HUES64 (cell line): ENCODE results near the gene GATAD2A.

Experiments used
- H3K27ac ChIP-seq: 2 replicates; pipeline ENCODE4 v1.7.0; 2013; ENCODE audit warnings: low read depth, low read length, inconsistent platforms
- H3K27me3 ChIP-seq: 2 replicates; pipeline ENCODE4 v1.6.1; 2013; ENCODE audit warnings: mild to moderate bottlenecking, low read length; ENCODE audit not compliant: insufficient read depth
- H3K36me3 ChIP-seq: 2 replicates; pipeline ENCODE4 v1.6.1; 2013; ENCODE audit warnings: mild to moderate bottlenecking, low read length; ENCODE audit not compliant: insufficient read depth
- H3K4me1 ChIP-seq: 2 replicates; pipeline ENCODE4 v1.6.1; 2013; ENCODE audit warnings: mild to moderate bottlenecking, low read length, moderate library complexity; ENCODE audit not compliant: insufficient read depth
- H3K4me3 ChIP-seq: 2 replicates; pipeline ENCODE4 v1.5.1; 2013; ENCODE audit warnings: mild to moderate bottlenecking, low read length, moderate library complexity
- H3K9ac ChIP-seq: 2 replicates; pipeline ENCODE4 v1.6.1; 2013; ENCODE audit warnings: mild to moderate bottlenecking, low read depth, low read length
- H3K9me3 ChIP-seq: 2 replicates; pipeline ENCODE4 v1.6.1; 2013; ENCODE audit warnings: low read depth, low read length; ENCODE audit not compliant: insufficient read depth
- WGBS: fragments of 150-250, 120-280 bp; methylation state at CpG from one replicate; pipeline ENCODE4 v1.1.7; 2013; ENCODE audit warnings: missing lambda C conversion rate; 5-methylcytosine and 5-hydroxymethylcytosine counted together

Gene GATAD2A

GRCh38 chr19:19487950-19488874 is 82.7 kb downstream of the GATAD2A start:
- H3K9ac ChIP-seq, result peak overlapping the region; percentile 47; the same call in 1 of the 2 replicates
- no peak overlapping the region for H3K4me3 ChIP-seq
- H3K36me3 ChIP-seq, result peaks cover 25% of the 10 kb centered on the region
- peak overlapping the region; percentile 84 for H3K27ac ChIP-seq
- peaks cover 37% of the 10 kb centered on the region for H3K4me1 ChIP-seq
- no peaks in the 10 kb centered on the region for H3K9me3 ChIP-seq
- 83% methylated on average over 20 of the region's 20 CpGs for WGBS
- H3K27me3 ChIP-seq, result no peaks in the 10 kb centered on the region

DNA sequence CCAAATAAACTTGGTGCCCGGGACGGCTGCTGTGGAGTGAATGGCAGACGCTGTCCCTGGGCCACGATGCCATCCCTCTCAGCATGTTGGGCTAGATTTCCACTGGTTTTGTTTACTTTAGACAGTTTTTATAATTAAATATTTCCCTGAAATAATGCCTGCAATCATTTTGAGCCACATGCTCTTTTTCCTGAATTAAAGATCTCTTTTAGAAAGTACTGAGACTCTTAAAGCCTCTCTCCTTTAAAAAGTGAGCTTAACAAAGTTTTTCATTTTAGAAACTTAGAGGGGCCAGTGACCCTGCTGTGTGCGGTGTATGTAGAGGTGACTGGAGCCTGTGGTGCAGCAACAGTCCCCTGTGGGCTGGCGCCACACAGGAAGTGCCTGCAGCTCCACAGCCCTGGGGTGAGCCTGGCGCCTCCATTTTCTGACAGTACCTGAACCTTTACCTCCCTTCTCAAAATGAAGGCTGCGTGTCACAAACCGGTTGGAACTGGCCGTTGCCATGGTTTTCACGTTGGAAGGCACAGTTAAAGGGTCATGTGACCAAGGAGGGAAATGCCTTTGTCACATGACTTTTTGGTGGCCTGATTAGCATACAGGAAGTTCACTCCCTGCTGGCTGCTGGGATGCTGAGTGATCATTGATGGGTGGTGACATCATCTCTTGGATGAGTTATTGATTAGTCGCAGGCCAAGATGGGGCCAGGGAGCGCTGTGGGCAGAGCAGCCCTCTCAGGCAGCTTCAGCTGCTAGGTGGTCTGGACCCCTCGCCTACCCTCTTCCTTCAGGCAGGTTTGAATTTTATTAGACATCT is 83.6 kb downstream of the GATAD2A start:
- WGBS, result 57% methylated on average over 14 of the region's 14 CpGs
- H3K9ac ChIP-seq, result peak overlapping the region; percentile 47
- H3K9me3 ChIP-seq, result no peaks in the 10 kb centered on the region
- H3K4me1 ChIP-seq, result peaks cover 37% of the 10 kb centered on the region
- peaks cover 28% of the 10 kb centered on the region for H3K36me3 ChIP-seq
- H3K27ac ChIP-seq, result peak overlapping the region; percentile 88
- no peak overlapping the region for H3K4me3 ChIP-seq
- no peaks in the 10 kb centered on the region for H3K27me3 ChIP-seq

DNA sequence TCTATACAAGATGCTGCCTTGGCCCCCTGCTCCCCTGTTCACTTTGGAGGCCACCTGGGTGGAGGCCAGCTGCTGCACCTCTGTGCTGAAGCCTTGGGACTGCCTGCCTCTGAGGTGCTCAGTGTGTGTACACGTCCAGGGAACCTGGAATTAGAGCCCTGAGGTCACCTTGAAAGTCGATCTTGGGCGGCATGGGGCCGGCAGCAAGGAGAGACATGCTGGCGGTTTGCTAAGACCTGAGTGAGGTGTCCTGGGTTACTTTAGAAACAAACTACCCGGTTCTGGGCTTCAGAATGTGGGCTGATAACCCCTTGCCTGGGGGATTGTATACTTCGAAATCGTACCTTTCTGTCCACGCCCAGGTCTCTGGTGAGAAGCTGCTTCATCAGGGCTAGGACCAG is 84.3 kb downstream of the GATAD2A start:
- Histone ChIP-seq H3K4me1 (peaks cover 37% of the 10 kb centered on the region), H3K36me3 (peaks cover 35% of the 10 kb centered on the region), H3K9ac (no peak overlapping the region), H3K27me3 (no peaks in the 10 kb centered on the region), H3K9me3 (no peaks in the 10 kb centered on the region), H3K4me3 (no peak overlapping the region), H3K27ac (peak overlapping the region; percentile 88)
- WGBS, result 87% methylated on average over 9 of the region's 9 CpGs

DNA sequence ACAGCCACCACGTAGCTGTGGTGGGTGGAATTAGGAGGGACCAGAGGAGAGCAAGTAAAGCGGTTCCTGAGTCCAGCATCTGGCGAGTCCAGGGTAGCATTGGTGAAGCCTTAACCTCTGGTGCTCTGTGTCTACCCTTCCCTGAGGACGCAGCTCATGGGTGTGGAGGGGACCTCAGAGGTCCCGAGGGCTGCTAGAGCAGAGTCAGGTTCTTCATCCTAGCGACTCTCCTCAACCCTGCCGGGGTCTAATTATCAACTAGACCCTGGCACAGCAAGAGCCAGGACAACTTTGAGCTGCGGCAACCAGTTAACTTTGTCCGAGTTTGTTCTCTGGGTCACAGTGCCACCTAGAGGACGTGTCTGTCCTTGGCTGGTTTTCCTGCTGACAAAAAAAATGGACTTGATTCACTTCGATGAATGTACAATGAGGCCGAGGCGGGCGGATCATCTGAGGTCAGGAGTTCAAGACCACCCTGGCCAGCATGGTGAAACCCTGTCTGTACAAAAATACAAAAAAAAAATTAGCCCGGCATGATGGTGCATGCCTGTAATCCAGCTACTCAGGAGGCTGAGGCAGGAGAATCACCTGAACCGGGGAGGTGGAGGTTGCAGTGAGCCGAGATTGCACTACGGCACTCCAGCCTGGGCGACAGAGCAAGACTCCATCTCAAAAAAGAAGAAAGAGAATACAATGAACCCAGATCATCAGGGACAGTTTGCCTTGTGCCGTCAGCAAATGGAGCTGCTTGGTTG is 84.9 kb downstream of the GATAD2A start:
- Histone ChIP-seq H3K9ac (no peak overlapping the region), H3K9me3 (no peaks in the 10 kb centered on the region), H3K4me1 (peaks cover 33% of the 10 kb centered on the region), H3K27ac (peak overlapping the region; percentile 88), H3K36me3 (peaks cover 38% of the 10 kb centered on the region), H3K27me3 (no peaks in the 10 kb centered on the region), H3K4me3 (no peak overlapping the region)
- WGBS, result 59% methylated on average over 20 of the region's 20 CpGs

DNA sequence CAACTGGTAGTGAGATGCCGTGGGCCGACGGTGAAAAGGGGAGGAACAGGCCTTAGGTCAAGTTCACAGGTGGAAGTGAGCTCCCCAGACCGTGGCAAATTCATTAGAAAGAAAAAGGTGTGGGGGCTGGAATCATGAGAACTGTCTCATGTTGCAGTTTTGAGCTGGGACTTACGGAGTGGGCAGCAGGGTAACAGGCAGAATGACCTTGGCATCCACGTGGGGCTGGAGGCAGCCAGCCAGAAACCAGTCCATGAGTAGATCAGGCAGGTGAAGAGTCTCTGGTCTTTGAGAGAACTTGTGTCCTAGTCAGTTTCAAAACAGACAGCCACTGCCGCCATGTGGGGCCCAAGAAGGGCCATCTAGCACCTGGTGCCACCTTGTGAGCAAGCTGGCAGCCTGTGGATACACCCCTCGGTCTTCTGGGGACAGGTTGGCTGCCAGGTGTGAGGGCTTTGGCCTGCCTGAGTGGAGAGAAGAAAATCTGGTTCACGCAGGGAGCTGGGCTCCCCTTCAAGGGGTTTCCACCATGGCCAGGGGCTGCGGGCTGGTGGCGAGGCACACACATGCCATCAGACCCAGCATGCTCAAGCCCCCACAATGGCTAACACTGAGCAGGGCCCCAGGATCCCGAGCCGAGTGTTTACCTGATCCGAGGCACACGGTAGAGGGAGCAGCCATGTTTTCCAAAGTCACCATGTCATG is 86.0 kb downstream of the GATAD2A start:
- H3K27me3 ChIP-seq, result no peaks in the 10 kb centered on the region
- H3K27ac ChIP-seq, result no peak overlapping the region
- no peak overlapping the region for H3K9ac ChIP-seq
- peaks cover 27% of the 10 kb centered on the region for H3K4me1 ChIP-seq
- 95% methylated on average over 15 of the region's 15 CpGs for WGBS
- H3K9me3 ChIP-seq, result no peaks in the 10 kb centered on the region
- H3K4me3 ChIP-seq, result no peak overlapping the region
- peaks cover 44% of the 10 kb centered on the region for H3K36me3 ChIP-seq

GRCh38 chr19:19492026-19492610 is 86.6 kb downstream of the GATAD2A start:
- no peak overlapping the region for H3K27ac ChIP-seq
- H3K4me3 ChIP-seq, result no peak overlapping the region
- no peaks in the 10 kb centered on the region for H3K9me3 ChIP-seq
- H3K27me3 ChIP-seq, result no peaks in the 10 kb centered on the region
- H3K4me1 ChIP-seq, result peaks cover 27% of the 10 kb centered on the region
- WGBS, result 94% methylated on average over 21 of the region's 21 CpGs
- H3K36me3 ChIP-seq, result peaks cover 51% of the 10 kb centered on the region
- H3K9ac ChIP-seq, result no peak overlapping the region

DNA sequence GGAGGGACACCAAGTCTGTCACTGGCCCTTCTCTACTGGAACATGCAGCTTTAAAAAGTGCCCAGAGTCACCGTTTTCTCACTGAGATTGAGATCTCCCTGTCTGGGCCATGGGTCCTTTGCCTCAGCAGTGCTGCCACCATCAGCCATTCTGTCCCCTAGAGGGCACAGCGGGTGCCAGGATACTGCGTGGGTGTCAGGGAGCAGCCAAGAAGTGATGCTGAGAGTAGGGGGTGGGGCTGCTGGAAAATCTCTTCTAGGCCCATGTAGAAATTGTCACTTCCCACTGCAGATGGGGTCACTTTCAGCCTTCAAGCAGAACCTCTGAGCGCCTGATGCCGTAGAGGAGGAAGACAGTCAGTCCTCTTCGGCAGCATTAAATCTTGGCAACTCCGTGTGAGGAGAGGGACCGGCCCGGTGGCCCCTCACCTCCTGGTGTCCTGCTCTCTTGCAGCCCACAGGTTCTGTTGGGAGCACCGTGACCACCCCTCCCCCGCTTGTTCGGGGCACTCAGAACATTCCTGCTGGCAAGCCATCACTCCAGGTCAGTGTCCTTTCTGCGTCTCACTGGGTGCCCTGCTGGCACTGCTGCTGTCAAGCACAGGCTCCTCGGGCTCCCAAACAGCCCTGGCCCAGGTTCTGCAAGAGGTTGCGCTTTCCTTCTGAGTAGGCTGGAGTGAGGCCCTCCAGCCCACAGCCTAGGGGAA is 88.5 kb downstream of the GATAD2A start:
- no peak overlapping the region for H3K4me3 ChIP-seq
- peaks cover 12% of the 10 kb centered on the region for H3K4me1 ChIP-seq
- no peaks in the 10 kb centered on the region for H3K27me3 ChIP-seq
- no peak overlapping the region for H3K9ac ChIP-seq
- H3K27ac ChIP-seq, result no peak overlapping the region
- no peaks in the 10 kb centered on the region for H3K9me3 ChIP-seq
- 95% methylated on average over 15 of the region's 15 CpGs for WGBS
- H3K36me3 ChIP-seq, result peaks cover 70% of the 10 kb centered on the region

DNA sequence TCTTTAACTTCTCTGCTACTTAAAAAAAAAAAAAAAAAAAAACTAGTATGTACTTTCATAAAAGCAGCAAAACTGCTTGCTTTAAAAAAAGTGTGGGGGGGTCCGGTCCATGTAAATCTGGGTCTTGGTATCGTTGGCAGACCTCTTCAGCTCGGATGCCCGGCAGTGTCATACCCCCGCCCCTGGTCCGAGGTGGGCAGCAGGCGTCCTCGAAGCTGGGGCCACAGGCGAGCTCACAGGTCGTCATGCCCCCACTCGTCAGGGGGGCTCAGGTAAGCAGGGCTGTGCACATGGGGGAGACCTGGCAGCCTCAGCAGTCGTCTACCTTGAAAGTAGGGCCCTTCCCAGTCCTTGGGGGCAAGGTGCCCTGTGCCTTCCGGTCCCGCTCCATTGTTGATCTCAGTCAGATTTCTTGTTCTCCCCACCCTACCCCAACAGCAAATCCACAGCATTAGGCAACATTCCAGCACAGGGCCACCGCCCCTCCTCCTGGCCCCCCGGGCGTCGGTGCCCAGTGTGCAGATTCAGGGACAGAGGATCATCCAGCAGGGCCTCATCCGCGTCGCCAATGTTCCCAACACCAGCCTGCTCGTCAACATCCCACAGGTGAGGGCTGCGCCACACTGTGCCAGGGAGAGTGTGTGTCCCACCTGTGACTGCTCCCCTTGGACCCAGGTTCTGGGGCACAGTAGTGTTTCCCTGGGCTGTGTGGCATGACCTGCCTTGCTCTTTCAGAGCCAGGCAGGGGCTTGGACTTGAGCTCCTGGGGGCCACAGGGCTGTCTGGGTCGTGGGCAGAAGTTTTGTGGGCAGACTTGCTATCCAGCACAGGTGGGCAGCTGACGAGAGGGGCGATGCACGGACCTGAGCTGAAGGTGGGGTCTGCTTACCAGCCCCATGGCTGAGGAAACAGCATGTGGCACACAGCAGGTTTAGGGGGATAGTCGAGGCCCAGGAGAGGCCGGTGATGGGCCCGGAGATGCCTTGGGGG is 90.4 kb downstream of the GATAD2A start:
- Histone ChIP-seq H3K4me3 (no peak overlapping the region), H3K36me3 (peaks cover 86% of the 10 kb centered on the region)

DNA sequence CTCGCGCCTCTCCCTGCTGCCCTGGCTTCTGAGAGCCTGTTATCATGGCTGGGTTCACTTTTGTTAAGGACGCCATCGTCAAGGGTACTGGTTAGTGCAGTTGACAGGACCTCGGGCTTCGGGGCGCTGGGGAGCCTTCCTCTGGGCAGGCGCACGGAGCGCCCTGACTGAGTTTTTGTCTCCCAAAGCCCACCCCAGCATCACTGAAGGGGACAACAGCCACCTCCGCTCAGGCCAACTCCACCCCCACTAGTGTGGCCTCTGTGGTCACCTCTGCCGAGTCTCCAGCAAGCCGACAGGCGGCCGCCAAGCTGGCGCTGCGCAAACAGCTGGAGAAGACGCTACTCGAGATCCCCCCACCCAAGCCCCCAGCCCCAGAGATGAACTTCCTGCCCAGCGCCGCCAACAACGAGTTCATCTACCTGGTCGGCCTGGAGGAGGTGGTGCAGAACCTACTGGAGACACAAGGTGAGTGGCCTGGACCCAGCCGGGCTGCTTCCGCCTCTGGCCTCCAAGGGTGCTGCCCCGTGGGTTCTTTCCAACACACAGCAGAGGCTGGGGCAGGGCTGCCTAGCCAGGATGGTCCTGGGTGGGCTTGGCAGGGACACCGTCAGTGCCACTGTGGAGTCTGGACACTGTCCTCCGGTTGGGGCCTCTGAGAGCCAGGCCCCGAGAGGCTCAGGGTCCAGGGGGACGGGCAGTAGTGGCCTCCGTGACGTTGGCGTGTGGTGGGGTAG is 92.9 kb downstream of the GATAD2A start:
- no peak overlapping the region for H3K27ac ChIP-seq
- H3K4me3 ChIP-seq, result no peak overlapping the region
- H3K4me1 ChIP-seq, result no peaks in the 10 kb centered on the region
- H3K9ac ChIP-seq, result no peak overlapping the region
- peaks cover 95% of the 10 kb centered on the region for H3K36me3 ChIP-seq
- 95% methylated on average over 33 of the region's 33 CpGs for WGBS
- no peaks in the 10 kb centered on the region for H3K9me3 ChIP-seq
- no peaks in the 10 kb centered on the region for H3K27me3 ChIP-seq

More for the DNA sequence above, 90.4 kb downstream of the GATAD2A start:
- Histone ChIP-seq H3K27ac (no peak overlapping the region), H3K9me3 (no peaks in the 10 kb centered on the region), H3K27me3 (no peaks in the 10 kb centered on the region), H3K4me1 (no peaks in the 10 kb centered on the region), H3K9ac (no peak overlapping the region)
- 96% methylated on average over 30 of the region's 30 CpGs for WGBS
